CD14-positive monocyte (primary cell): Measurements from ENCODE around the gene SUGCT. TPM values are rescaled to one million over a fixed set of nuclear protein-coding genes. Genes with fewer than 3 reads are reported as not detected.

Experiments used
- DNase-seq, 3 donors: peaks; one replicate each; pipeline ENCODE4 v3.0.0-alpha.2; 2011 to 2022
- H2AFZ ChIP-seq: 2 replicates; pipeline ENCODE4 v1.6.0; 2012; ENCODE audit warnings: mild to moderate bottlenecking, low read depth, low read length, inconsistent platforms; ENCODE audit not compliant: insufficient read depth, poor library complexity, severe bottlenecking
- H3K27ac ChIP-seq, 2 donors: 1 replicate in 1 of 2; 2 replicates in 1 of 2; pipeline ENCODE4 v1.5.1; 2012 to 2013; ENCODE audit warnings: low read length in 2 of 2, control low read depth in 1 of 2, inconsistent platforms in 1 of 2, low read depth in 1 of 2, mild to moderate bottlenecking in 1 of 2
- H3K27me3 ChIP-seq, 2 donors: one replicate each; pipeline versions ENCODE4 v1.6.0 to v1.6.1; 2011 to 2013; ENCODE audit warnings: low read length in 2 of 2; ENCODE audit not compliant: control insufficient read depth in 2 of 2, insufficient read depth in 2 of 2
- H3K36me3 ChIP-seq, 2 donors: replicated peaks in 1 of 2; 1 replicate in 1 of 2; 2 replicates in 1 of 2; pipeline versions ENCODE4 v1.5.1 to v1.6.1; 2012 to 2013; ENCODE audit warnings: low read length in 2 of 2, control low read depth in 1 of 2, inconsistent platforms in 1 of 2, mild to moderate bottlenecking in 1 of 2; ENCODE audit not compliant: insufficient read depth in 2 of 2, control insufficient read depth in 1 of 2
- H3K4me1 ChIP-seq, 2 donors: 1 replicate in 1 of 2; 2 replicates in 1 of 2; pipeline versions ENCODE4 v1.5.1 to v1.6.1; 2012 to 2013; ENCODE audit warnings: low read length in 2 of 2, control low read depth in 1 of 2, inconsistent platforms in 1 of 2, mild to moderate bottlenecking in 1 of 2, moderate library complexity in 1 of 2; ENCODE audit not compliant: insufficient read depth in 2 of 2, control insufficient read depth in 1 of 2
- H3K4me2 ChIP-seq: replicated peaks from 2 replicates; pipeline ENCODE3; 2012; ENCODE audit warnings: low read length, moderate library complexity, mild to moderate bottlenecking; ENCODE audit not compliant: poor library complexity, severe bottlenecking; ENCODE audit errors: extremely low read depth
- H3K4me3 ChIP-seq, 3 experiments: fragments of 200-600 bp in 1 of 3; sonication (generic) in 1 of 3; replicated peaks in 1 of 3; 1 replicate in 2 of 3; 2 replicates in 1 of 3; pipeline ENCODE4 v1.5.1; 2011 to 2013; ENCODE audit warnings: low read length in 3 of 3, mild to moderate bottlenecking in 3 of 3, control low read depth in 2 of 3, low read depth in 2 of 3, inconsistent platforms in 1 of 3, moderate library complexity in 1 of 3
- H3K79me2 ChIP-seq: 2 replicates; pipeline ENCODE4 v1.6.0; 2012; ENCODE audit warnings: mild to moderate bottlenecking, control low read depth, inconsistent platforms, low read length, moderate library complexity; ENCODE audit not compliant: insufficient read depth
- H3K9ac ChIP-seq: 2 replicates; pipeline ENCODE4 v1.6.0; 2017; ENCODE audit warnings: low read length, mild to moderate bottlenecking; ENCODE audit not compliant: insufficient read depth, poor library complexity, severe bottlenecking
- H3K9me3 ChIP-seq, 2 donors: replicated peaks in 1 of 2; 1 replicate in 1 of 2; 2 replicates in 1 of 2; pipeline versions ENCODE4 v1.5.1 to v1.6.1; 2012 to 2013; ENCODE audit warnings: low read length in 2 of 2, control low read depth in 1 of 2; ENCODE audit not compliant: control insufficient read depth in 1 of 2, insufficient read depth in 1 of 2
- H4K20me1 ChIP-seq: 2 replicates; pipeline ENCODE4 v1.6.0; 2012; ENCODE audit warnings: mild to moderate bottlenecking, low read length, control low read depth, moderate library complexity; ENCODE audit not compliant: insufficient read depth
- H3K27ac Mint-ChIP-seq, 7 donors: one replicate each; pipeline ENCODE4 v1.8.0; 2020; ENCODE audit warnings: mild to moderate bottlenecking in 7 of 7, mixed read lengths in 7 of 7, moderate library complexity in 6 of 7, inconsistent platforms in 2 of 7
- H3K27me3 Mint-ChIP-seq, 3 donors: one replicate each; pipeline ENCODE4 v1.8.0; 2021 to 2022; ENCODE audit warnings: low read depth in 3 of 3, mild to moderate bottlenecking in 3 of 3, mixed read lengths in 3 of 3, moderate library complexity in 3 of 3, inconsistent platforms in 1 of 3
- H3K36me3 Mint-ChIP-seq, 2 donors: one replicate each; pipeline ENCODE4 v1.8.0; 2020; ENCODE audit warnings: mixed read lengths in 2 of 2, inconsistent platforms in 1 of 2, mild to moderate bottlenecking in 1 of 2
- H3K4me1 Mint-ChIP-seq: one replicate; pipeline ENCODE4 v1.8.0; 2020; ENCODE audit warnings: mild to moderate bottlenecking, mixed read lengths
- H3K4me3 Mint-ChIP-seq, 2 donors: one replicate each; pipeline ENCODE4 v1.8.0; 2020; ENCODE audit warnings: mild to moderate bottlenecking in 2 of 2, mixed read lengths in 2 of 2, moderate library complexity in 1 of 2
- H3K9me3 Mint-ChIP-seq, 7 donors: one replicate each; pipeline ENCODE4 v1.8.0; 2020 to 2022; ENCODE audit warnings: mixed read lengths in 7 of 7, mild to moderate bottlenecking in 6 of 7, moderate library complexity in 6 of 7, inconsistent platforms in 2 of 7
- WGBS: methylation state at CpG from one replicate; pipeline ENCODE4 v1.1.5; 2013; ENCODE audit warnings: missing lambda C conversion rate; ENCODE audit not compliant: insufficient coverage; 5-methylcytosine and 5-hydroxymethylcytosine counted together
- intact Hi-C, 2 donors: fragments of 100-400 bp; cut with micrococcal nuclease; formaldehyde crosslinking; loops; one replicate each; pipeline versions ENCODE4 v1.15.0 to v1.15.1; 2023
- polyA plus RNA-seq, 3 donors: library from polyadenylated mRNA; depleted of rRNA in 1 of 3; unstranded in 2 of 3; stranded (reverse) in 1 of 3; fragments of 300-500 nt in 2 of 3; fragments of >200 nt in 1 of 3; fragmentation: Illumina TruSeq in 2 of 3; gene quantifications; 1 replicate in 2 of 3; 2 replicates in 1 of 3; pipeline ENCODE4 v1.2.3, GENCODE V29; 2012 to 2021
- TF ChIP-seq, protein P1 (sequence below): fragments of 200-600 bp; IDR thresholded peaks from one replicate; pipeline ENCODE4 v1.8.0; 2022; ENCODE audit warnings: antibody characterized with exemption, mild to moderate bottlenecking

The SUGCT gene
- polyA plus RNA-seq, 3 donors = not detected

DNA sequence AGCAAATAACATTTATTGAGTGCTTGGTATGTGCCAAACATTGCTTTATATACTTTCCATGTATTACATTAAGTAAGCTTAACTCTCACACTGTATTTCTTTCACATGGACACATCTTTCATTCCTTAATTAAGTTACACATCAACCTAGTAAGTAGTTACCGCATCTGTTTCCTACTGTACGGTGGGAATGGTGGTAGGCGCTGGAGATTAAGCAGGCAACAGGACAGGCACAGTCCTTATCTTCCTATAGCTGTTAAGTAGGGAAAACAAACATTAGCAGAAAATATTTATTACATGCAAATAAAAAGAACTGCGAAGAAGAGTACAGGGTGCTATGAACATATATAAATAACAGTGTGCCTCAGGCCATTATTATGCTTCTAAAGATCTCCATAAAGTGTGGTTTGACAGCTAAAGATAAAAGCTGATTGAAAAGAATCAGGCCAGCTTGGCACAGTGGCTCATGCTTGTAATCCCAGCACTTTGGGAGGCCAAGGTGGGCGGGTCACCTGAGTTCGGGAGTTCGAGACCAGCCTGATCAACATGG is 105.0 kb downstream of the SUGCT start:
- H3K36me3 Mint-ChIP-seq = no peaks in the 10 kb centered on the region
- H3K27me3 Mint-ChIP-seq = peaks cover 0 to 2% (median 1%) of the 10 kb centered on the region in 3 donors
- Histone ChIP-seq H2AFZ (no peak overlapping the region), H3K9ac (no peak overlapping the region), H3K4me2 (no peak overlapping the region), H3K27me3 (no peaks in the 10 kb centered on the region), H4K20me1 (no peaks in the 10 kb centered on the region), H3K4me3 (no peak overlapping the region), H3K79me2 (no peaks in the 10 kb centered on the region), H3K4me1 (no peaks in the 10 kb centered on the region), H3K9me3 (no peaks in the 10 kb centered on the region), H3K27ac (no peak overlapping the region), H3K36me3 (no peaks in the 10 kb centered on the region)
- H3K9me3 Mint-ChIP-seq = no peaks in the 10 kb centered on the region
- H3K4me3 Mint-ChIP-seq = no peak overlapping the region
- 100% methylated on average over 3 of the region's 7 CpGs for WGBS
- DNase-seq = no peak
- H3K27ac Mint-ChIP-seq = no peak overlapping the region
- TF ChIP-seq, protein P1, sequence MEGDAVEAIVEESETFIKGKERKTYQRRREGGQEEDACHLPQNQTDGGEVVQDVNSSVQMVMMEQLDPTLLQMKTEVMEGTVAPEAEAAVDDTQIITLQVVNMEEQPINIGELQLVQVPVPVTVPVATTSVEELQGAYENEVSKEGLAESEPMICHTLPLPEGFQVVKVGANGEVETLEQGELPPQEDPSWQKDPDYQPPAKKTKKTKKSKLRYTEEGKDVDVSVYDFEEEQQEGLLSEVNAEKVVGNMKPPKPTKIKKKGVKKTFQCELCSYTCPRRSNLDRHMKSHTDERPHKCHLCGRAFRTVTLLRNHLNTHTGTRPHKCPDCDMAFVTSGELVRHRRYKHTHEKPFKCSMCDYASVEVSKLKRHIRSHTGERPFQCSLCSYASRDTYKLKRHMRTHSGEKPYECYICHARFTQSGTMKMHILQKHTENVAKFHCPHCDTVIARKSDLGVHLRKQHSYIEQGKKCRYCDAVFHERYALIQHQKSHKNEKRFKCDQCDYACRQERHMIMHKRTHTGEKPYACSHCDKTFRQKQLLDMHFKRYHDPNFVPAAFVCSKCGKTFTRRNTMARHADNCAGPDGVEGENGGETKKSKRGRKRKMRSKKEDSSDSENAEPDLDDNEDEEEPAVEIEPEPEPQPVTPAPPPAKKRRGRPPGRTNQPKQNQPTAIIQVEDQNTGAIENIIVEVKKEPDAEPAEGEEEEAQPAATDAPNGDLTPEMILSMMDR = no peak
- H3K4me1 Mint-ChIP-seq = no peaks in the 10 kb centered on the region
- intact Hi-C loops = loop anchor here in 1 of 2 donors (10.0 kb wide), 1 partner anchor 75 kb away; no protein-coding TSS in a partner anchor

DNA sequence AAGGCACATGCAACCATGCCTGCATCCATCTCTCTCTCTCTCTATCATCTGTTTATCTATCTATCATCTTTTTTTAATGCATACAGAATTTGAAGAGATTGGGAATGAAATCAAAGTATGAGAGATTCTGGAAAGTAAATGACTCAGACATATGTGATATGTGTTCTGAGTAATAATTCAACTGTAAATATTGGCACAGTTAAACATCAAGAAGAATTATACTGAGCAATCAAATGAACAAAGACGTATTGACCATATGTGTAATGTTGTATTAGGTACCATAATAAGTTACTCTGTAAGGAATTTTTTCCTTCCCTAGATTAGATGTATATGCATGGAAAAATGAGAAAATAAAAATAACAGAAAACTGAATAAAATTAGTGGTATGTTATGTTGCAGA is 108.3 kb downstream of the SUGCT start:
- Mint-ChIP-seq H3K4me3 (no peak overlapping the region), H3K27me3 (peaks cover 0 to 2% (median 1%) of the 10 kb centered on the region in 3 donors), H3K4me1 (no peaks in the 10 kb centered on the region), H3K9me3 (no peaks in the 10 kb centered on the region), H3K27ac (no peak overlapping the region), H3K36me3 (no peaks in the 10 kb centered on the region)
- H3K4me2 ChIP-seq = no peak overlapping the region
- H3K36me3 ChIP-seq = no peaks in the 10 kb centered on the region
- TF ChIP-seq, protein P1 = no peak
- intact Hi-C loops = loop anchor here in 1 of 2 donors (10.0 kb wide), 1 partner anchor 72 kb away; no protein-coding TSS in a partner anchor
- no peaks in the 10 kb centered on the region for H3K4me1 ChIP-seq
- no peaks in the 10 kb centered on the region for H3K79me2 ChIP-seq
- no peak overlapping the region for H3K9ac ChIP-seq
- H4K20me1 ChIP-seq = no peaks in the 10 kb centered on the region
- H2AFZ ChIP-seq = no peak overlapping the region
- no peak for DNase-seq
- no peak overlapping the region for H3K27ac ChIP-seq
- no peaks in the 10 kb centered on the region for H3K9me3 ChIP-seq
- no peaks in the 10 kb centered on the region for H3K27me3 ChIP-seq
- WGBS = no CpG with 5 or more reads among the region's 1 CpG
- H3K4me3 ChIP-seq = no peak overlapping the region
